ENCODE measurements around the gene AGBL5.

AGBL5 gene

GRCh38 chr2:27050281-27050995 lies 1.0 kb upstream of the AGBL5 start:
- peak; percentile 24; the same call in 1 of the 2 replicates for TF ChIP-seq CTCF (IDR thresholded peaks at IDR 0.05; ENCODE audit: control insufficient read depth, extremely low read depth, insufficient read depth)
- DNase-seq (ENCODE audit: low read depth) = peak; percentile 82
- peak overlapping the region; percentile 92 for H3K4me3 ChIP-seq (ENCODE audit: low read depth, low read length)

DNA sequence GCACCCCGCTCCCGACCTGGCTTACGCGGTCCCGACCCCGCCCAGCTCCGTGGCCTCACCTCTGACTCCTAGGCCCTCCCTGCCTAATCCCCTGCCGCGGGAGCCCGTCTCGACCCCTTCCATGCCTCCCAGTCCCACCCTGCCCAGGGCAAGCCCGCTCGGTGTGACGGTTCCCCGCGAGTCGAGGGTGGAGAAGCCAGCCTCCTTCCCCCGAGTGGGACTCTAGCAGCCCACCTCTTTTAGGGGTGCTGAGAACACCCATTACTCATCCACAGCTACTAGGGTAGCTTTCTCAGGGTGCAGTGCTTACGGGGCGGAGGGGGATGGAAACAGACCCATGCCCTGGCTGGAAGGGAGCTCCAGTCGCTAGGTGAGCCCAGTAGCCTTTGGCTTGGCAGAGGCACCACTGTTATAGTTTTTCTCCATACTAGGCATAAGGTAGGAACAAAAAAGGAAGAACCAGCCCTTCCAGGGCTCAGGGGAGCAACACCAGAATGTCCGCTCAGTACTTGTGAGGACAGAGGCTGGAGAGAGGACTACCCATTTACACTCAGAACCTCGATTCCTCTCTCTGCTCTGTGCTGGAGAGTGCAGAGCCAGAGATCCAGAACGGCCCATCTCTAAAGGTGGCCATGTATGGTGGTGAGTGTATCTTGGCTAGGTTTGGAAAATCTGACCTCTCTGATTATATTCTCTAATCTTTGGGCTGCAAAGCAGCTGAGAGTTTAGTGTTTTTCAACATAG lies 606 bp downstream of the AGBL5 start:
- no peak for TF ChIP-seq CTCF (IDR thresholded peaks at IDR 0.05; ENCODE audit: control insufficient read depth, extremely low read depth, insufficient read depth)
- peak overlapping the region; percentile 92 for H3K4me3 ChIP-seq (ENCODE audit: low read depth, low read length)
- no peak for DNase-seq (ENCODE audit: low read depth)

DNA sequence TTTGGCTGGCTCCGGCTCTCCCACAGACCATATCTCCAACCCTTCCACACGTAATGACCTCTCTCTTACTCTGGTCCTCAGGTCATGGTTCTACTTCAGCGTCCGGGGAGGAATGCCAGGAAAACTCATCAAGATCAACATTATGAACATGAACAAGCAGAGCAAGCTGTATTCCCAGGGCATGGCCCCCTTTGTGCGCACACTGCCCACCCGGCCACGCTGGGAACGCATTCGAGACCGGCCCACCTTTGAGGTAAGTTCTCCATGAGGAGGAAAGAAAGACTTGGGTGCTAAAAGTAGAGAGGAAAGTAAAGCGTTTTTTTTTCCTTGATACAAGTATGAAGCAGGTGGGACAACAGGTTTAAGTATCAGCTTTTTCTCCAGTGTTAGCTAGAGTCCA lies 1.9 kb downstream of the AGBL5 start:
- H3K4me3 ChIP-seq (ENCODE audit: low read depth, low read length) = no peak overlapping the region
- no peak for TF ChIP-seq CTCF (IDR thresholded peaks at IDR 0.05; ENCODE audit: control insufficient read depth, extremely low read depth, insufficient read depth)

GRCh38 chr2:27053776-27054175 lies 2.3 kb downstream of the AGBL5 start:
- no peak overlapping the region for H3K4me3 ChIP-seq (ENCODE audit: low read depth, low read length)
- no peak for DNase-seq (ENCODE audit: low read depth)
- no peak for TF ChIP-seq CTCF (IDR thresholded peaks at IDR 0.05; ENCODE audit: control insufficient read depth, extremely low read depth, insufficient read depth)

More for the DNA sequence above, 1.9 kb downstream of the AGBL5 start:
- DNase-seq (ENCODE audit: low read depth) = no peak

GRCh38 chr2:27054721-27055120 lies 3.3 kb downstream of the AGBL5 start:
- TF ChIP-seq CTCF (IDR thresholded peaks at IDR 0.05; ENCODE audit: control insufficient read depth, extremely low read depth, insufficient read depth) = no peak
- no peak for DNase-seq (ENCODE audit: low read depth)
- no peak overlapping the region for H3K4me3 ChIP-seq (ENCODE audit: low read depth, low read length)

- no peak for TF ChIP-seq CTCF (IDR thresholded peaks at IDR 0.05; ENCODE audit: control insufficient read depth, extremely low read depth, insufficient read depth)
- no peak overlapping the region for H3K4me3 ChIP-seq (ENCODE audit: low read depth, low read length)
- no peak for DNase-seq (ENCODE audit: low read depth)
These were observed 5.7 kb downstream of the AGBL5 start for GRCh38 chr2:27057184-27057583.

All from LNCaP clone FGC (cell line).